ENCODE data around the gene TAF5. TPM values are rescaled to one million over a fixed set of nuclear protein-coding genes. Genes with fewer than 3 reads are reported as not detected.
"Not testable (repeated sequence)": the region's sequence is repeated elsewhere in the genome, so short reads cannot be mapped to it uniquely, and the experiment has no call there.

TAF5 gene
- total RNA-seq, 1 donor from 2014 or later, result 7.5 TPM

DNA sequence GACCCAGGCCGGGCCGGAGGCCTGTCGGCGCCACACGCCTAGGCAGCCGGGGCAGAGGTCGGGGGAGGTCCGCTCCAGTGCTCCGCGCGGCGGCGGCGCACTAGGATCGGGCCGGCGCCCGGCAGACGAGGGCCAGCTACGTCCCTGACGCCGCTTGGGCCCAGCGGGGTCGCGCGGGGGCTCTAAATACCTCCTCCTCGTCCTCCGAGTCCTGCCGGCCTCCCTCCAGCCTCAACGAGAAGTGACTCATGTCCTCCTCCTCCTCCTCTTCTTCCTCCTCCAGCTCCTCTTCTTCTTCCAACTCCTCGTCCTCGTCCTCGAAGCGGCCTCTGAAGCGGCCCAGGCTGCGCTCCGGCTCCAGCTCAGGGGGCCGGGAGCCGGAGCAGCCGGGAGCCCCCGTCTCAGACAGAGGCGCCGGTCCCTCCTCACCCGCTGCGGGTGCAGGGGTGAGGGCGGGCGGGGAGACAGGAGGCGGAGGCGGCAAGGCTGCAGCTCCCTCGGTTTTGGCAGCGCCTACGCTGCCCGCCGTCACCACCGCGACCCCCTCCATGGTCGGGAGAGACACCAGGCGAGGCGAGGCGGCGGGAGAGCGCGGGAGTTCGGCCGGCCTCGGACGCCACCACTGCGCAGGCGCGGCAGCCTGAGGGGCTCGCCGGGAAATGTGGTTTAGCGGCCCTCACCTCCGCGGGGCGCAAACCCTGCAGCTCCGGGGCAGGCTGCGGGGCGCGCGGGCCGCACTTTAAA is 17.1 kb upstream of the TAF5 start, which contains the start of gene PCGF6:
PCGF6 (minus strand) TSS at position 624 of the 744 bp plus-strand sequence; CDS start at position 550, 74 bp downstream.
- DNase-seq (ENCODE audit: low read depth), result no peak
- peak within 1 kb of the TSS; percentile 93 for H3K4me3 ChIP-seq (ENCODE audit: low read depth, low read length)
- TF ChIP-seq, protein P1, sequence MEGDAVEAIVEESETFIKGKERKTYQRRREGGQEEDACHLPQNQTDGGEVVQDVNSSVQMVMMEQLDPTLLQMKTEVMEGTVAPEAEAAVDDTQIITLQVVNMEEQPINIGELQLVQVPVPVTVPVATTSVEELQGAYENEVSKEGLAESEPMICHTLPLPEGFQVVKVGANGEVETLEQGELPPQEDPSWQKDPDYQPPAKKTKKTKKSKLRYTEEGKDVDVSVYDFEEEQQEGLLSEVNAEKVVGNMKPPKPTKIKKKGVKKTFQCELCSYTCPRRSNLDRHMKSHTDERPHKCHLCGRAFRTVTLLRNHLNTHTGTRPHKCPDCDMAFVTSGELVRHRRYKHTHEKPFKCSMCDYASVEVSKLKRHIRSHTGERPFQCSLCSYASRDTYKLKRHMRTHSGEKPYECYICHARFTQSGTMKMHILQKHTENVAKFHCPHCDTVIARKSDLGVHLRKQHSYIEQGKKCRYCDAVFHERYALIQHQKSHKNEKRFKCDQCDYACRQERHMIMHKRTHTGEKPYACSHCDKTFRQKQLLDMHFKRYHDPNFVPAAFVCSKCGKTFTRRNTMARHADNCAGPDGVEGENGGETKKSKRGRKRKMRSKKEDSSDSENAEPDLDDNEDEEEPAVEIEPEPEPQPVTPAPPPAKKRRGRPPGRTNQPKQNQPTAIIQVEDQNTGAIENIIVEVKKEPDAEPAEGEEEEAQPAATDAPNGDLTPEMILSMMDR (conservative IDR thresholded peaks at IDR 0.05; ENCODE audit: low read depth, low read length), result no peak

DNA sequence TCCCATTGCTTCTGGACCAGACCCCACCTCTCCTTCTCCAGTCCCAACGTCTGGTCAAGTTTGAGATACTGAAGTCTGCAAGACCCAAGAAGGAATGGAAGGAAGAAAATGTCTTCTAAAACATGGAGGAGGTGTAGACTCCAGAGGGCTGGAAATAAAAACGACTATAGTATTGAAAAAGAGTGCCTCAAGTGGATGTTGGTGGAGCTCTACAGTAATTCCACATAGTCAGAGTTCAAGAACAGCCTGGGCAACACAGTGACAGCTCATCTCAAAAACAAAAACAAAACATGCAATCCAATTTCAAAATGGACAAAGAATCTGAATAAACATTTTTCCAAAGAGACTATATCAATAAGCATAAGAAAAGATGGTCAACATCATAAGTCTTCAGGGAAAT is 14.5 kb upstream of the TAF5 start:
- DNase-seq (ENCODE audit: low read depth), result no peak
- TF ChIP-seq, protein P1 (conservative IDR thresholded peaks at IDR 0.05; ENCODE audit: low read depth, low read length), result no peak

DNA sequence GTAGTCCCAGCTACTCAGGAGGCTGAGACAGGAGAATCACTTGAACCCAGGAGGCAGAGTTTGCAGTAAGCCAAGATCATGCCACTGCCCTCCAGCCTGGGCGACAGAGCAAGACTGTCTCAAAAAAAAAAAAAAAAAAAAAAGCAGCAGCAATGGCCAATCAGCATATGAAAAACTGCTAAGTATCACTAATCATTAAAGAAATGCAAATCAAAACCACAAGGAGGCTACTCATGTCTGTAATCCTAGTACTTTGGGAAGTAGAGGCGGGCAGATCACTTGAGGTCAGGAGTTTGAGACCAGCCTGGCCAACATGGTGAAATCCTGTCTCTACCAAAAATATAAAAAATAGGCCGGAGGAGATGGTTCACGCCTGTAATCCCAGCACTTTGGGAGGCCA is 13.2 kb upstream of the TAF5 start:
- not testable (repeated sequence) for H3K4me3 ChIP-seq (ENCODE audit: low read depth, low read length); DNase-seq (ENCODE audit: low read depth)

More for the DNA sequence above, 14.5 kb upstream of the TAF5 start:
- H3K4me3 ChIP-seq (ENCODE audit: low read depth, low read length), result no peak overlapping the region

DNA sequence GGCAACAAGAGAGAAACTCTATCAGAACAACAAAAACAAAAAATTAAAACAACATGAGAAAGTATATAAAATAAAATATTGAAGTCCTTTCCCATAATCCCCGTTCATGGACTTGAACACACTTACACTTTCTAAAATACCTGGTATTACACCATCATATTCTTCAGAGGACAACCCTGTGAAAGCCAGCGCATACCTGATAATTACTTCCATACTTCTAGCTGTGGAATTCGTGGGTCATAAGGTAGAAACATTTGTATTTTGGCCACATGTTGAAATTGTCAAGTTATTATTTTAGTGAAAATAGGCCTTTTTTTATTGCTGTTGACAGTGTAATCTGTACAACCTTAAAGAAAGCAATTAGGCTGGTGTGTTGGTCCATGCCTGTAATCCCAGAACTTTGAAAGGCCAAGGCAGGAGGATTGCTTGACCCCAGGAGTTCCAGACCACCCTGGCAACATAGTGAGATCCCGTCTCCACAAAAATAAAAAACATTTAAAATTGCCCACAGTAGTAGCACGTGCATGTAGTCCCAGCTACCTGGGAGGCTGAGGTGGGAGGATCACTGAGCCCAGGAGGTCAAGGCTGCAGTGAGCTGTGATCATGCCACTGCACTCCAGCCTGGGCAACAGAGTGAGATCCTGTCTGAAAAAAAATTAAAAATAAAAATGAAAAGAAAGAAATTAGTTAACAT is 11.7 kb upstream of the TAF5 start:
- no peak for DNase-seq (ENCODE audit: low read depth)
- H3K4me3 ChIP-seq (ENCODE audit: low read depth, low read length), result no peak overlapping the region
- TF ChIP-seq, protein P1 (conservative IDR thresholded peaks at IDR 0.05; ENCODE audit: low read depth, low read length), result no peak

DNA sequence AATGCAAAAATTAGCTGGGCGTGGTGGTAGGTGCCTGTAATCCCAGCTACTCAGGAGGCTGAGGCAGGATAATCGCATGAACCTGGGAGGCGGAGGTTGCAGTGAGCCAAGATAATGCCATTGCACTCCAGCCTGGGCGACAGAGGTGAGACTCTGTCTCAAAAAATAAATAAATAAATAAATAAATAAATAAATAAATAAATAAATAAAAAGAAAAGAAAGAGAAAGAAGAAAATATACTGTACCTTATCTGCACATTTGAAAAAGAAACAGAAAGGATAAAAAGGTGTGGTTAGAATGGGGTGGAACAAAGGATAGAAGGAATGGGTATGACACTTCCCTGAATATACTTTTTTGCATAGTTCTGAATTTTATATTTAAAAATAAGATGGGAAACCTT is 8.3 kb upstream of the TAF5 start:
- not testable (repeated sequence) for DNase-seq (ENCODE audit: low read depth); H3K4me3 ChIP-seq (ENCODE audit: low read depth, low read length)

GRCh38 chr10:103360791-103361190 is 7.0 kb upstream of the TAF5 start:
- H3K4me3 ChIP-seq (ENCODE audit: low read depth, low read length); DNase-seq (ENCODE audit: low read depth): not testable (repeated sequence)

GRCh38 chr10:103367379-103367781 is 396 bp upstream of the TAF5 start:
- DNase-seq (ENCODE audit: low read depth), result no peak
- TF ChIP-seq, protein P1 (conservative IDR thresholded peaks at IDR 0.05; ENCODE audit: low read depth, low read length), result no peak
- peak overlapping the region; percentile 85 for H3K4me3 ChIP-seq (ENCODE audit: low read depth, low read length)

- TF ChIP-seq, protein P1 (conservative IDR thresholded peaks at IDR 0.05; ENCODE audit: low read depth, low read length), result no peak
- no peak for DNase-seq (ENCODE audit: low read depth)
- no peak overlapping the region for H3K4me3 ChIP-seq (ENCODE audit: low read depth, low read length)
These were observed 5.8 kb downstream of the TAF5 start for GRCh38 chr10:103373544-103373943.

Measured in epithelial cell of proximal tubule (primary cell).